Measurements from ENCODE around the gene CLCN4.
A peak's percentile ranks its signal among the peaks of the same experiment; 100 is the strongest.

CLCN4 gene

DNA sequence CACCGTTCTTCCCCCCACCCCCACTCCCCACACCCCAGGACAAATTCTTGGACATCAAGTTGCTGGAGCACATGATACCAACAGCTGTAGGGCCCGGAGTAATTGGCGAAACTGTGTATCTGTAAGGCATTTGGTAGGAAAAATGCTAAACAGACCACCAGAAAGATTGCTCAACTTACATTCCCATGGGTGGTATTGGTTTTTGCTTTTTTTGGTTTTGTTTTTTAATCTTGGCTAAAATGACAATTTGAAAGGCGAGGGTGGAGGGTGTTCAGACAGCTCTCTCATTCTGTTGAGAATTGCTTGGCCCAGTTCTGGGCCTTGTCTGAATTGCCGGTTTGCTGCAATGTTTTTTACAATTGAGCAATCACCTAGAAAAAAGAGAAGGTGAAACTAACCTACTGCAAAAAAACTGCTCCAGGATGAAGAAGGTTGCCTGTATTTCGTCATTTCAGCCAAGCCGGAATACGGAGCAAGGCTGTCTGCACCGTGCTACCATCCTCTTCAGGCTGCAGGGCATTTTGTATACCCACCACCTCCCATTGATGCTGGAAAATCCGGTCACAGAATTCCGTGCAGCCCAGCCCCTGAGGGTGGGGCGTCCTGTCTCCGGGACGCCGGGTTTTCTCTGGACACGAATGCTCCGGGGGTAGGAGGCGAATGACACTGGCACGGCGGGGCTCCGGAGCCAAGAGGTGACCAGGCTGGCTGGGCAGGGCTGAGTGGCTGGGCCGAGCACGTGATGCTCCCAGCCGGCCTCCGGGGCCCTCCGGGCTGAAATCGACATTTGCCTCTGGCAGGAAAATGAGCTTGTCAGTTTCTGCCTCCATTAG lies at the start of gene CLCN4:
Gene CLCN4, plus strand, starts transcription at position 777 of the 833 bp plus-strand sequence. CDS start 28,058 bp downstream, outside the sequence.
- no peak for DNase-seq

DNA sequence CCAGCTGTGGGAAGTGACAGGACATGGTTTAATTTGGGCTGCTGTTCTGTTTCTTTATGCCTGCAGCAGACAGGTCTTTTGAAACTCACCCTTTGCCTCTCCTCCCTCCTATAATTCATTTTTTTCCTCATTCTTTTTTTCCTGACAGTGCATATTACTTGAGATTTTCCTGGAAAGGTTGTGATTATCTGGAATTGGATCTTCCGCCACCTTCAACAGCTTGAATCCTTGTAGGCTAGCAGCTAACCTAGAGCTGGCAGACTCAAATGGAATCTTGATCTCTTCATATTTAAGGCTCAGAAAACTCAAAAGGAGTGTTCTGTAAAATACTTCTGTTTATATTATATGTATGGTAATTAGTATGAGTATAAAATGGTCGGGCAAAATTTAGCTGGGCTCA lies 49.3 kb upstream of the CLCN4 start:
- no peak for DNase-seq

DNA sequence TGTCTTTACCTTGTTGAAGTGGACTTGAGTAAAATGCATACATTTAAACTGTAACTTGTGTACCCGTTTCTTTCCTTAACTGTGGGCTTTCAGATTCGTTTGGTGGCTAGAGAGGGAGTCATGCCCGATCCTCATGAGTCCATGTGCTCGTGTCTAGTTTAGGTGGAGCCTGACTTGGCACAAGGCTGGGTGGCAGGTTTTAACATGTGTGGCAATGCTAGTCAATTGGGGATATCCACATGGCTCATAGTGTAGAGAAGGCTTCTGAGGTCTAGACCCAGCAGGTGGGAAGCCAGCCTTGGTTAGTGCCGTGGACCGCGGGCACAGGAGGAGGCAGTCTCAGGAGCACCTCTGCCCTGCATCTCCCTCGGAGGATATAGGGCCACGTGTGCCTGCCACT lies 48.5 kb upstream of the CLCN4 start:
- DNase-seq, result no peak

DNA sequence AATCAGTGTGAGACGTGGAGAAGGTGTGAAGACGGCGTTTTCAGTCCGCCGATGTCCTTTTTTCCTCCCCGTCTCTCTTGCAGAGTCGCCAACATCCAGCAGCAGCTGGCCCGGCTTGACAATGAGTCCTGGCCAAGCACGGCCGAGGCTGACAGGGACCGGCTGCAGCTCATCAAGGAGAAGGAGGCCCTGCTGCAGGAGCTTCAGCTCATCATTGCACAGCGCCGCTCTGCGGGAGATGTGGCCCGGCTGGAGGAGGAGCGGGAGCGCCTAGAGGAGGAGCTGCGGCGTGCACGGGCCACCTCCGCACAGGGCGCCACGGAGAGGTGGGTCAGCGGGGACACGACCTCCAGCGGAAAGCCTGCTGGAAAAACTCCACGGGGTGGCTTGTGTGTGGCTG lies 47.1 kb upstream of the CLCN4 start:
- DNase-seq, result no peak

DNA sequence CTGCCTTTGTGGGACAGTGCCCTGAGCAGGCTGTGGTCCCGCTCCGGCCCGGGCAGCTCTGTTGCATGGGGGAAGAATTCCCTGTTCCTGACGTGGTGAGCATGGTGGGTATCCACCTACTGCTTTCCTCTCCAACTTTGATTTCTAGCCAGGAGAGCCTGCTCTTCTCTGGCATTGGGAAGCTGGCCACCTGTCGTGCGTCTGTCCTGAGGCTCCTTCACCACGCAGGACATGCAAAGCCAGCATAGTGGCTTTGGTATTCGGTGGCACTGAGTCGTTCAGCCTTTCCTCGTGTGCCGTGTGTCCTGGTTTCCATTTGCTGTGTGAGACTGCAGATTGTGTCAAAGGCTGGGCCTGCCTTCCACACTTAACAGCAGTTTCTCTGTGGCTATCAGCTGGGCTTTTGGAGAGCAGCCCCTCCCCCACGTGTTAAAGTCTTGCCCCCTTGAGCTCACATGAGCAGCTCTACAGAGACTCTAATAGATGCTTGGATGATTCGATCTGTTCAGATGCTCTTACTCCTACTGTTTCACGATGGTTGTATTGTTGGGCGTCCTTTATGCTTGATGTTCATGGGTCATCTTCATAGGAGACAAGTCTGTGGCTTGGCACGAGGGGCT lies 46.3 kb upstream of the CLCN4 start:
- peak; percentile 31 for DNase-seq

DNA sequence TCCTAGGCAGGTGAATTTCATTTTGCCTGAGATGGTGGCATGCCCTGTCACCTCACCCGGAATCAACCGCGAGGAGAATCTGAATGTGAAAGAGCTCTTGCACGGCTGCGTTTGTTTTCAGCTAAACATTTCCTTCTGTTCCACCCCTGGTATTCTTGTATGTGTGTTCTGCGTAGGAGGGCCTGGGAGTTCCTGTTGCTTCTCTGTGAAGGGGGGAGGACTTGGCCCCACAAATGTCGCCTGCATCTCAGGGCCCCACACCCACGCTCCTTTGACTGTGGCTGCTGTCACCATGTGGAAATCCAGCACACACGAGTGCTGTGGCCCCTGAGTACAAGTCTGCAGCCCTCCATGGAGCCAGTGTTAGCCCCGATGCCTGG lies 45.8 kb upstream of the CLCN4 start:
- DNase-seq, result peak; percentile 76

DNA sequence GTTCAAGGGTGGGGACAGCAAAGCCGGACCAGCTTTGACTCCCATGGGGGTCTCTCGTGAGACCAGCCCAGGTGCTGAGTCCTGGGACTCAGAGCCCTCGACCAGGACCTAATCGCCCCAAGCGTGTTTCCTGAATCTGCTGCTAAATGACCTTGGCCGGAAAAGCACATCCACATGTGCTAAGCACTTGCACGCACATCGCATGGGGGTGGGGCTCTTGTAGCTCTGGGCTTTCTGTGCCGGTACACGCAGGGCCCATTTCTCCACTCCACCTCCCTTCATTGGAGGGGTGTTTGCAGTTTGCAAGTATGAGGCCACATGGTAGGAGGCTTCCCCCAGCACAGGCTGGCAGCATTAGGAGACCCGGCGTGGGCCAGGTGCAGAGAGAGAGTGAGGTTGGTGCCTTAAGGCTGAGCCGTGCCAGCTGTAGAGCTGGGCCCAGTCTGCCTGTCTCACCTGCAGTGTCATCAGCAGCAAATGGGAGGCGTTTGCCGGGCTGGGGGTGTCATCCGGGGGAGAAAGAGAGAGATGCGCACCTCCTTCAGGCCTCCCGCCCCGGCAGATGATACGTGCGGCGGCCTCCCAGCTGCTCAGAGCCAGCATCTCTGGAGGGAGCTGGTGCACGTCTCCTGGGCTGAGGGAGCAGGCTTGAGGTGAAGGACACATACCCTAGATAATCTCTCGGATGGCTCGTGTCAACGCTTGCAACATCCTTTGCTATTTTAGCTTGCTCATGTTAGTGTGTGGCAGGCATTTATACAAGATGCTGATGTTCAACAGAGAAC lies 45.2 kb upstream of the CLCN4 start:
- DNase-seq, result peak; percentile 74

DNA sequence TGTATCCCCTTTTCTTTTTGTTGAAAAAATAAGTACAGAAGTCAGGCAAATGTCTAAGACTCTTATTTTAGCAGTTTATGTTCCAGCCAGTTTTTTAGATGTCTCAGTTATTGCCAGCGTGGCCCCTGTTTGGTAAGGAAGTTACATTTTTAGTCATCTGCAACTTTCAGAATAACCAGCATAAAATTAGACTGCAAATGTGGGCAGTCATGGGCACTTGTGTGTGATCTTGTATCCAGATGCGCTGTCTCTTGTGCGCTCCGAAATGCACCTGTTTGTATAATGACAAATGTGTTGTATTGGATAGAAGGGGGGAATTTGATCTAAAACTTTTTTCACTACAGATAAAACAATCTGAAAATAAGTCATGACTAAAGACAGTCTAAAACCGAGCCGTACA lies 44.3 kb upstream of the CLCN4 start:
- DNase-seq, result no peak

DNA sequence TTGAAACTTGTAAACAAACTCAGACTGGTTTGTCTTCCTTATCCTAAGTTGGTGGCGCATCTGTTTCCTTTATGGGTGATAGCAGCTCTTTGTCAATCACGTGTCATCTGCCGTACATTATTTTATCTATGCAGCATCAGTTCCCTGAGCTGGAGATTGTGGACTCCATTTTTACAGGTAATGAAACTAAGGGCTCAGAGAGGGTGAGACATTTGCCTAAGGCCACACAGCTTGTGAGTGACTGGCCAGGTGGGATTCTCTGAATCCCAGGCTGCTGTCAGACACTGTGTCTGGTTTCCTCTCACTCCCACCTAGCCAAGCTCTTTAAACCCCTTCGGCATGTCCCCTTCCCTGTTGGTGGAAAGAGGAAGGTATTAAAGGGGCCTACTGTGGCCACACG lies 41.7 kb upstream of the CLCN4 start:
- no peak for DNase-seq

DNA sequence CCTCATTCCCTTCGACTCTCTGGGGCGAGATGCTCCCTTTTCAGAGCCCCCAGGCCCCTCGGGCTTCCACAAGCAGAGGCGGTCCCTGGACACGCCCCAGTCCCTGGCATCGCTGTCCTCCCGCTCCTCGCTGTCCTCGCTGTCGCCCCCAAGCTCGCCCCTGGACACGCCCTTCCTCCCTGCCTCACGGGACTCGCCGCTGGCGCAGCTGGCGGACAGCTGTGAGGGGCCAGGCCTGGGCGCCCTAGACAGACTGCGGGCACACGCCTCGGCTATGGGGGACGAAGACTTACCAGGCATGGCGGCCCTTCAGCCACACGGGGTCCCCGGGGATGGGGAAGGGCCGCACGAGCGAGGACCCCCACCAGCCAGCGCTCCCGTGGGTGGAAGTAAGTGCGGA lies 39.5 kb upstream of the CLCN4 start:
- no peak for DNase-seq

DNA sequence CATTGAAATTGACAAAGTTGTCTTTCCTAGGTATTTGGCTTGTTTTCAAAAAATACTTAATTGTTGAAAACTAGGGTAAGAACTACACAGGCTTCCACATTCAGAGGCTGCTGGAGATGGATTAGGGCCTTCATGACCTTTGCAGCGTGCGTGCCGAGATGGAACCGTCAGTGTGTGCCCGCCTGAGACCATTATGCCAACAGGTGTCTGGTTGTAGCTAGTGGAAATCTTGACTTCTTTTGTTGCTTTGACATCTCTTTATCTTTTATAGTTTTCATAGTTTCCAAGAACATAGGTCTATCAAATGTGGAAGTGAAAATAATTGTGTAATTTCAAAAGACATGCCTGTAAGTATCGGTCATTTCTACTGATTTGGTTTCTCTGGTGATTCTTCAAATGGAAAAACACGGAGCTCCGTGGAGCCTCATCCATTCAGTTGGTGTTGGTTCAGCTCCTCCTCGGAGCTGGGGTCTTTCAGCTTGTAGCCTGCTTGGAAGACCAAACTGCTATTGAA lies 38.9 kb upstream of the CLCN4 start:
- no peak for DNase-seq

DNA sequence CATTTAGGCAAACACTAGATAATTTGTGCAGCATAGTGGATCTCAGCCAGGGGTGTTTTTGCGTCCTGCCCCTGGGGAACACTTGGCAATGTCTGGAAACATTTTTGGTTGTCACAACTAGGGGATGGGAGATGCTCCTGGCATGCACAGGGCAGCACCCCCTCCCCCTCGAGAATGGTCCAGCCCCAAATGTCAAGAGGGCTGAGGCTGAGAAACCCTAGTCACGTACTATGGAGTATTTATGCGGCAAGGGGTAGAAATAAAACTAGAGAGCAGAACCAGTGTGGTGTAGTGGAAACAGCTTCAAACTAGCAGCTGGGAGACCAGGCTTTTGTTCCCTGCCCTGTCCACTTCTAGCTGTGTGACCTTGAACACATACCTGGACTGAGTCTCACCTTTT lies 38.2 kb upstream of the CLCN4 start:
- DNase-seq, result no peak

DNA sequence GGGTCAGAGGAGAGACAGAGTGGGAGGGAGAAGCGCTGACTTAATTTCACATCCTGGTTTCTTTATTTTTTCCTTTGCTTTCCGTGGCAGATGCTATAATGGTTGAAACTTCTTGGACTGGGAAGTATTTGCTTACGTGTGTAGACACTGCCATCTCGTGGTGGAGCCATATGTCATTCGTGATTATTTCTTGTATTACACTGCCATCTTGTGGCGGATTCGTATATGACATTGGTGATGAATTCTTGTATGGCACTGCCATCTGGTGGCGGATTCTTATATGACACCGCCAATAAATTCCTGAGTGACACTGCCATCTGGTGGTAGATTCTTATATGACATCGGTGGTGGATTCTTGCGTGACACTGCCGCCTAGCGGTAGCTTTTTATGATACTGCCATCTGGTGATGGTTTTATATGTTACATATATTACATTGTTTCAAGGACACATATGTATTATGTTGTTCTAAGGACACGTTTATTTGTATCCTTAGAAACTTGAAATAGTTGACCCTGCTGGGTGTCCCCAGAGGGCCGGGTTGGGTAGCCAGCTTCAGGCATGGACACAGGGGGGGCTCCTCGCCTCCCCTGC lies 37.3 kb upstream of the CLCN4 start:
- DNase-seq, result peak; percentile 81

DNA sequence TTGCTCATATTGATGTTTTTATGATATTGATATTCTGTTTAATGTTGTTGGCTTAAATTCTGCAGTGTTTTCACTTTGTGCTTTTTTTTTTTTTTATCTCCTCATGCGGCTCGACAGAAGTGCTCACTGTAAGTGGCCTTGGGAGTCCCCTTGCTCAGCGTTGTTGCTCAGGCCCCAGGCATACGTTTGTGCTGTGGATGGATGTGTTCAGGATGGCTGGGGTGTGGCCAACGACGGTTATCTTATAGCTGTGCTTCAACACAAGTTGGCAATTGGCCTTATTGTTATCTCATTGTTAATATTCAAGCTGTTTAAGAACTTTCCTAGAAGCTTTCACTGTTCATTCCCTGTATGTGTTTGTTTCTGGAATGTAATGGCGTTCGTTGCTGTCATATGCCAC lies 36.4 kb upstream of the CLCN4 start:
- no peak for DNase-seq

DNA sequence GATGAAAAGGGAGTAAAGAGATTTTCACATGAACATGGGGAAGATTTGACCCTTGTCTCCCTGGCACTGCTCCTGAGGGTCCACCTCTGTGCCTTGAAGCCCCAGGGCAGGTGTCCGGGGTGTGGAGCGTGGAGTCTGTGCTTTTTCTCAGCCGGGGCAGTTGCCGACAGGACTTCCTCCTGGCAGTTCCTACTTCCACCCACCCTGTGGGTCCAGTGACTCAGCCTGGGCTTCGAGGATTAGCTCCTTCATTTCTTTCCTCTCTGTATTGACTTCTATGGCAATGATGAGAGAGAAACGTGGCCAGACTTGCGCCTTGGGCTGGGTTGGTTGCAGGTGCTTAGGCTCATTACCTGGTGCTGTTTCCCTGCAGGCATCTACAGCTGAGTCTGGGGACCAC lies 35.9 kb upstream of the CLCN4 start:
- DNase-seq, result no peak

DNA sequence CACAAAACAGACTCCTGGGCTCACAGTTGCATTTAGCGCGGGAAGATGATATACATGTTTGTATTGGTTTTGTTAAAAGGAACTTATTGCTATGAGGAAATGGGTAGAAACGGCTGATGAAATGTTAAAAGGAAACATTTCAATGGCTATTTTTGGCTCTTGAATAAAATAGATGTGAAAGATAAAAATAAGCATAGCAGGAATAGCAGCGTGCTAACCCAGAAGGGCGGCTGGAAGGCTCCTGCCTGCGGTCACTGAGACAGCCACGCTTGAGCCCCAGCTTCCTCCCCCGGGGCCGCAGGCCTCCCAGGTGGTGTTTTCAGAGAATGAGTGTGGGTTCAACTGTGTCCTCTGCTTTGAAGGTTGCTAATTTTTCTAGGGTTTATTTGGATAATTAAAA lies 35.0 kb upstream of the CLCN4 start:
- no peak for DNase-seq

DNA sequence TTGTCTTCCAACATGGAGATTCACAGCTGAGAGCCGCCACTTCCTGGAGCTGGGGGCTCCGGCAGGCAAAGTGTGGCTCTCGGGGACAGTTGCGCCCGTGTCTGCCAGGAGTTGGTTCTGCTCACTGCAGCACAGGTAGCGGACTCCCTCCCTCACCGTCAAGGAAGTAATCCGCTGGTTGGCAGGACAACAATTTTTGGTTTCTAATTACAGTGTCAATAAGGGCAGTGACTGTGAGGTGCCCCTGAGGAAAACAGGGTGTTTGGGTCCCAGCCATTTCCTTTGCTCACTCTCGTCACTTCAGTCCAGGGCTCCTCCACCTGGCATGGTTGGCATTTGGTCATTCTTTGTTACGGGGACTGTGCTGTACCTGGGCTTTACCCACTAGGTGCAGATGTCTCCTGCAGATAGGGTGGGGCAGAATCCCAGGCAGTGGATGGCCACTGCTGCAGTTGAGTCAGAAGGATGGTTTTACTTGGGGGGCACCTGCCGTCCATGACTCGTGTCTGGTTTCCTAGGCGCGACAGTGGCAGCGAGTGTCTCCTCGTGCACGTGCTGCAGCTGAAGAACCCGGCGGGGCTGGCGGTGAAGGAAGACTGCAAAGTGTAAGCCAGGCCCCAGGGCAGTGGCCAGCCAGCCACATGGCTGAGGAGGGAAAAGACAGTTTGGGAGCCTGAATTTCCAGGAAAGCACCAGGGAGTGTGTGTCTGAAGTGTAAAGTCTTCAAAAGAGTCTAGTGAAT lies 32.1 kb upstream of the CLCN4 start:
- no peak for DNase-seq

DNA sequence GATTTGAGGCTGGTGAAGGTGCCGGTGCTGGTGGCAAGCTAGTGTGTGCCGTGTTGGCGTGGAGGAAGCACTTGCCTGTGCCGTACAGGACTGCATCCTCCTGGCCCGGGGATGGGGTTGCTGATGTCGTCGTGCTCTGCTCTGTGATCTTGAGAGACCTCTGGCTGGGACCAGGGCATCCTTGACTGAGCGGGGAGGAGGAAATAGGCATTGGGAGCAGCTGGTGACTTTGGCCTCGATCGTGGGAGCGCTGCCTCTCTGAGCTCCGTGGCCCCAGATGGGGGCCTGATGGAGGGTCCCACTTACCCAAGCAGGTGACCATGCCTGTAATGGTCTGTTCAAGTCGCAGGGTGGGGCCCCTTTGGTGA lies 31.5 kb upstream of the CLCN4 start:
- DNase-seq, result no peak

DNA sequence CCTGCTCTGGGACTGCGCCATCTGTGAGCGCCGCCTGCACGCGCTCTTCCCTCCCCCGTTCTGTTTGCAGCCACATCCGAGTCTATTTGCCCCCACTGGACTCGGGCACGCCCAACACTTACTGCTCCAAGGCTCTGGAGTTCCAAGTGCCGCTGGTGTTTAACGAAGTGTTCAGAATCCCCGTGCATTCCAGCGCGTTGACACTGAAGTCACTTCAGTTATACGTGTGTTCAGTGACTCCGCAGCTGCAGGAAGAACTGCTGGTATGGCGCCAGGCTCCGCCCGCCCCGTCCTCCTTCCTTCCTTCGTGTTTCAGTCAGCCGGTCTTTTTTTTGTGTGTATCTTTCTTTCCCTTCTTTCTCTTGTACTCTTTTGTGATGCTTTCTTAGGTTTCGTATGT lies 30.7 kb upstream of the CLCN4 start:
- DNase-seq, result no peak

DNA sequence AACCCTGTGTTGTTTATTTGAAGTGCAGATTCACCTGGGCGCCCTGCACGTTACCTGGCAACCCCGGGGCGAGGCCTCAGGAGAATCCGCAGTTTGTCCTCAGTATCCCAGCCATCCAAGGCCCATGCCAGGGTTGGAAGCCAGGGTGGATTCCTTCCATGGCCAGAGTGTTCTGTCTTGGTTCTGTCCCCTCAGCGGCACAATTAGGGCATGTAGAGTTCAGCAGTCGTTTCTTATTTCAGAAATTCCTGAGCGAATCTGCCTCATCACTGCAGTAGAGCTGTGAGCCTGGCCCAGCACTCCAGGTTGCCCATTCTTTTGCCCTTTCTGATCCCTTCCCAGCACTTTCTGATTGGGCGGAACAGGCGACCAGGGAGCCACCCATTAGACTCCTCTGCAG lies 29.9 kb upstream of the CLCN4 start:
- DNase-seq, result no peak

DNA sequence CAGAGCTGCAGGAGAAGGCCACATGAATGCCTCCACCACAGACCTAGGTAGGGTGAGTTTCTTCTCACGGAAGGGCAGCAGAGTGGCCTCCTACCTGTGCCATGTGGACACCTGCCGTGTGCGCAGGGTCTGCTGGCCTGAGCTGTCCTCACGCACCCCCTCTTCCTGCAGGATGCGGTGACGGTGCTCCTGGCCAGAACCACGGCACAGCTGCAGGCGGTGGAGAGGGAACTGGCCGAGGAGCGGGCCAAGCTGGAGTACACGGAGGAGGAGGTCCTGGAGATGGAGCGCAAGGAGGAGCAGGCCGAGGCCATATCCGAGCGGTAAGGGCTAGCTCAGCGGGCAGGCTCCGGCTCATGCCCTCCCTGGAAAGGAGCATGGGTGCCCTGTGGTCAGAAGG lies 28.4 kb upstream of the CLCN4 start:
- DNase-seq, result no peak

DNA sequence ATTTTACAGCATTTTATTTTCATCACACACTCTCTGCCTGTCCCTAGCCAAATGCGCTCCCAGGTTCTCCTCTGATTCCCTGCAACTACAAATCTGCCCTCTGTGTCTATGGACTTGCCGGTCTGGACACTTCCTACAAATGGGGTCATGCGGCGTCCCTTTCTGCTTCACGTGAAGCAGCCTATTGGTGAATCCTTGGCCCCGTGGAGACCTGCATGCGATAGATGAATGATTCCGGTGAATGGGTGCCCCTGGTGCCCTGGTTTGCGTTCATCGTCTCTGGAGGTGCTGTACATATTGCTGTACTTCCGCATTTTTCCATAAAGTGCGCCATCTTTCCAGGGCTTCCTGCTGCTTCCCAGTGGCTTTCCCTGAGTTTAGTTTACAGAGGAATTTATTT lies 27.5 kb upstream of the CLCN4 start:
- DNase-seq, result no peak

DNA sequence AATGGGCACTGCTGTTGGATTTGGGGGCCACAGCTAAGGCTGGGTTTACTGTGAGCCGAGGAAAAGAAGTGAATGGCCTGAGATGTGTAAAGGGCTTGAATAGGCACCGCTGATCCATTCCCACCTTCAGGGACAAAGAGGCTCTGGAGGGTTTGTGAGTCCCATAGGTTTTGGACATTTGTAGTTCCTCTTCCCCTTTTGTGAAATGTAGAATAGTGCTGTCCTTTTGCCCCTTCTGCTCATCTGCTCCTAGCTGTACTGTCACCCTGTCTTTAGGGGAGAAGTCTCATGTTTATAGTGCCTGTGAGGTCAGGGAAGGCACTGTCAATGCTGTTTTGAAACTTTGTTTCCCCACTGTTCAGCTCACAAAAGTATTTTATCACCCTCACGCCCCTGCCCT lies 26.4 kb upstream of the CLCN4 start:
- DNase-seq, result no peak
